Loucy (cell line): ENCODE results near the gene TPCN2.
"Not testable (repeated sequence)": the region's sequence is repeated elsewhere in the genome, so short reads cannot be mapped to it uniquely, and the experiment has no call there.

Experiments used
- EZH2phosphoT487 ChIP-seq: fragments of 200-600 bp; IDR thresholded peaks from 2 replicates; pipeline ENCODE4 v1.6.1; 2018; ENCODE audit warnings: antibody characterized with exemption, mild to moderate bottlenecking, moderate library complexity, borderline replicate concordance
- TF ChIP-seq, protein P1 (sequence below): fragments of 200-600 bp; sonication (generic); conservative IDR thresholded peaks from 2 replicates; pipeline ENCODE4 v1.5.1; 2014; ENCODE audit warnings: mild to moderate bottlenecking, antibody characterized with exemption, low read length

DNA sequence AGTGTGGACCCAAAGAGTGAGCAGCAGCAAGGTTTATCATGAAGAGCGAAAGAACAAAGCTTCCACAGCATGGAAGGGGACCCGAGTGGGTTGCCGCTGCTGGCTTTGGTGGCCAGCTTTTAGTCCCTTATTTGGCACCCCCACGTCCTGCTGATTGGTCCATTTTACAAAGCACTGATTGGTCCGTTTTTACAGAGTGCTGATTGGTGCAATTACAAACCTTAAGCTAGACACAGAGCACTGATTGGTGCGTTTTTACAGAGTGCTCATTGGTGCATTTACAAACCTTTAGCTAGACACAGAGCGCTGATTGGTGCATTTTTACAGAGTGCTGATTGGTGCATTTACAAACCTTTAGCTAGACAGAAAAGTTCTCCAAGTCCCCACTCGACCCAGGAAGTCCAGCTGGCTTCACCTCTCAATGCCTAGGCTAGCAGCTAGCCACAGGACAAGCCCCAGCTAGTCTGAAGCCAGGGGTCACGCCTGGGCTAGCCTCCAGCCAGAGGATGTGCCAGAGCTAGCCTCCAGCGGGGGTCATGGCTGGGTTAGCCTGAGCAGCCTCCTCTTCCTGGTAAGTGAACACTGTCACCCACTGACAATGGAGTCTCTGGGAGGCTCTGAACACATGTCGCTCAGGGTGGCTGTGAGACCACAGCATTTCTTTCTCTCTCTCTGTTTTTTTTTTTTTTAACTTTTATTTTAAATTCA is 100.8 kb downstream of the TPCN2 start:
- TF ChIP-seq, protein P1, sequence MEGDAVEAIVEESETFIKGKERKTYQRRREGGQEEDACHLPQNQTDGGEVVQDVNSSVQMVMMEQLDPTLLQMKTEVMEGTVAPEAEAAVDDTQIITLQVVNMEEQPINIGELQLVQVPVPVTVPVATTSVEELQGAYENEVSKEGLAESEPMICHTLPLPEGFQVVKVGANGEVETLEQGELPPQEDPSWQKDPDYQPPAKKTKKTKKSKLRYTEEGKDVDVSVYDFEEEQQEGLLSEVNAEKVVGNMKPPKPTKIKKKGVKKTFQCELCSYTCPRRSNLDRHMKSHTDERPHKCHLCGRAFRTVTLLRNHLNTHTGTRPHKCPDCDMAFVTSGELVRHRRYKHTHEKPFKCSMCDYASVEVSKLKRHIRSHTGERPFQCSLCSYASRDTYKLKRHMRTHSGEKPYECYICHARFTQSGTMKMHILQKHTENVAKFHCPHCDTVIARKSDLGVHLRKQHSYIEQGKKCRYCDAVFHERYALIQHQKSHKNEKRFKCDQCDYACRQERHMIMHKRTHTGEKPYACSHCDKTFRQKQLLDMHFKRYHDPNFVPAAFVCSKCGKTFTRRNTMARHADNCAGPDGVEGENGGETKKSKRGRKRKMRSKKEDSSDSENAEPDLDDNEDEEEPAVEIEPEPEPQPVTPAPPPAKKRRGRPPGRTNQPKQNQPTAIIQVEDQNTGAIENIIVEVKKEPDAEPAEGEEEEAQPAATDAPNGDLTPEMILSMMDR, result not testable (repeated sequence)
- TF ChIP-seq EZH2phosphoT487, result not testable (repeated sequence)
